Stimulated activated CD4-positive, alpha-beta T cell treated with anti-CD3 and anti-CD28 coated beads, TNF-alpha, amount 100 ng/mL, for 1 hour (primary cell): ENCODE measurements around the gene PPP1R2.
"Not testable (repeated sequence)": the region's sequence is repeated elsewhere in the genome, so short reads cannot be mapped to it uniquely, and the experiment has no call there.

ENCODE experiments used
- DNase-seq, 3 donors: peaks; one replicate each; pipeline ENCODE4 v3.0.0-alpha.2; 2020; ENCODE audit warnings: low read depth in 3 of 3, low spot score in 1 of 3

PPP1R2 gene

GRCh38 chr3:195540027-195540426 lies 3.1 kb downstream of the PPP1R2 start:
- no peak for DNase-seq

- no peak for DNase-seq
Observed at GRCh38 chr3:195539479-195539878, 3.6 kb downstream of the PPP1R2 start.

- no peak for DNase-seq
Observed at GRCh38 chr3:195537995-195538394, 5.1 kb downstream of the PPP1R2 start.

- no peak for DNase-seq
Observed at GRCh38 chr3:195535293-195535692, 7.8 kb downstream of the PPP1R2 start.

GRCh38 chr3:195532834-195533233 lies 10.3 kb downstream of the PPP1R2 start:
- no peak for DNase-seq

GRCh38 chr3:195532345-195532744 lies 10.8 kb downstream of the PPP1R2 start:
- DNase-seq, result no peak

GRCh38 chr3:195531683-195532082 lies 11.4 kb downstream of the PPP1R2 start:
- DNase-seq, result no peak

GRCh38 chr3:195526492-195526891 lies 16.6 kb downstream of the PPP1R2 start:
- DNase-seq, result no peak

GRCh38 chr3:195524171-195524896 lies 18.8 kb downstream of the PPP1R2 start:
- DNase-seq, result no peak

GRCh38 chr3:195522254-195523023 lies 20.7 kb downstream of the PPP1R2 start:
- DNase-seq, result no peak

GRCh38 chr3:195517030-195517429 lies 26.1 kb downstream of the PPP1R2 start:
- DNase-seq, result no peak

GRCh38 chr3:195514610-195515235 lies 28.4 kb downstream of the PPP1R2 start:
- DNase-seq, result not testable (repeated sequence)

- no peak for DNase-seq
Observed at GRCh38 chr3:195512798-195513345, 30.3 kb downstream of the PPP1R2 start.

- no peak for DNase-seq
Observed at GRCh38 chr3:195511136-195511535, 32.0 kb downstream of the PPP1R2 start.

- DNase-seq, result no peak
Observed at GRCh38 chr3:195508185-195508584, 34.9 kb downstream of the PPP1R2 start.

GRCh38 chr3:195475614-195476013 lies 67.5 kb downstream of the PPP1R2 start:
- no peak for DNase-seq

- not testable (repeated sequence) for DNase-seq
Observed at GRCh38 chr3:195475116-195475515, 68.0 kb downstream of the PPP1R2 start.

GRCh38 chr3:195468841-195469240 lies 74.3 kb downstream of the PPP1R2 start:
- no peak for DNase-seq

- no peak for DNase-seq
Observed at GRCh38 chr3:195468391-195468776, 74.7 kb downstream of the PPP1R2 start.

GRCh38 chr3:195467641-195468390 lies 75.3 kb downstream of the PPP1R2 start:
- DNase-seq, result no peak

GRCh38 chr3:195466251-195466650 lies 76.9 kb downstream of the PPP1R2 start:
- no peak for DNase-seq
